GM20000 (cell line): ENCODE data around the gene TRAF2.

Experiments used
- DNase-seq: peaks from one replicate; pipeline ENCODE4 v3.0.0; 2012; ENCODE audit warnings: low spot score
- TF ChIP-seq, protein P1 (sequence below): IDR thresholded peaks from 2 replicates; pipeline ENCODE4 v1.5.1; 2012; ENCODE audit warnings: mild to moderate bottlenecking, control low read depth; ENCODE audit errors: extremely low read depth, missing control alignments

Gene TRAF2

DNA sequence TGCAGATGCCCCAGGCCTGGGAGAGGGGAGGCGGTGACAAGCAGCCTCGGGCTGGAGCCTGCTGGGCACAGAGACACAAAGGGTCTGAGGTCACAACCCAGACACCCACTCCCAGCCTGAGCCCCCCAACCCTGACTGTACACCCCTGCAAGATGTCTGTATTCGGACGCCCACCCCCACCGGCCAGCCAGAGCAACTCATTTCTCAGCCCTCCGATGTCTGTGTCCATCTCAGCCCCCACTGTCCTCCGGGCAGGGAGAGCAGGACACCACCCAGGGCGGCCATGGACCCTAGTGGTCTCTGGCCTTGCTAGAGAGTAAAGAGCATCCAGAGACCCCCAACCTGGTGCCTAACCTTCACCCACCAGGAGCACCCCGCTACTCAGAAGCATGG lies 69.6 kb downstream of the TRAF2 start:
- DNase-seq: no peak
- TF ChIP-seq, protein P1, sequence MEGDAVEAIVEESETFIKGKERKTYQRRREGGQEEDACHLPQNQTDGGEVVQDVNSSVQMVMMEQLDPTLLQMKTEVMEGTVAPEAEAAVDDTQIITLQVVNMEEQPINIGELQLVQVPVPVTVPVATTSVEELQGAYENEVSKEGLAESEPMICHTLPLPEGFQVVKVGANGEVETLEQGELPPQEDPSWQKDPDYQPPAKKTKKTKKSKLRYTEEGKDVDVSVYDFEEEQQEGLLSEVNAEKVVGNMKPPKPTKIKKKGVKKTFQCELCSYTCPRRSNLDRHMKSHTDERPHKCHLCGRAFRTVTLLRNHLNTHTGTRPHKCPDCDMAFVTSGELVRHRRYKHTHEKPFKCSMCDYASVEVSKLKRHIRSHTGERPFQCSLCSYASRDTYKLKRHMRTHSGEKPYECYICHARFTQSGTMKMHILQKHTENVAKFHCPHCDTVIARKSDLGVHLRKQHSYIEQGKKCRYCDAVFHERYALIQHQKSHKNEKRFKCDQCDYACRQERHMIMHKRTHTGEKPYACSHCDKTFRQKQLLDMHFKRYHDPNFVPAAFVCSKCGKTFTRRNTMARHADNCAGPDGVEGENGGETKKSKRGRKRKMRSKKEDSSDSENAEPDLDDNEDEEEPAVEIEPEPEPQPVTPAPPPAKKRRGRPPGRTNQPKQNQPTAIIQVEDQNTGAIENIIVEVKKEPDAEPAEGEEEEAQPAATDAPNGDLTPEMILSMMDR: no peak

DNA sequence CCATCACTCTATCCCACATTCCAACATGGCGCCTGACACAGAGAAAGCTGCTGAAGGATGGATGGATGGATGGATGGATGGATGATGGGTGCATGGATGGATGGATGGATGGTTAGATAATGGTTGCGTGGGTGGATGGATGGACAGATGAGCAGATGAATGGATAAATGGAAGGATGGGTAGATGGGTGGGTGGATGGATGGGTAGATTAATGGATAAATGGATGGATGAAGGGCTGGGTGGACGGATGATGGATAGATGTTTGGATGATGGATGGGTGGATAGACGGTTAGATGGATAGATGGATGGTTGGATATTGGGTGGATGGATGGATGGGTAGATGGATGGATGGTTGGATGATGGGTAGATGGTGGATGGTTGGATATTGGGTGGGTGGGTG lies 70.3 kb downstream of the TRAF2 start:
- TF ChIP-seq, protein P1: no peak
- no peak for DNase-seq

DNA sequence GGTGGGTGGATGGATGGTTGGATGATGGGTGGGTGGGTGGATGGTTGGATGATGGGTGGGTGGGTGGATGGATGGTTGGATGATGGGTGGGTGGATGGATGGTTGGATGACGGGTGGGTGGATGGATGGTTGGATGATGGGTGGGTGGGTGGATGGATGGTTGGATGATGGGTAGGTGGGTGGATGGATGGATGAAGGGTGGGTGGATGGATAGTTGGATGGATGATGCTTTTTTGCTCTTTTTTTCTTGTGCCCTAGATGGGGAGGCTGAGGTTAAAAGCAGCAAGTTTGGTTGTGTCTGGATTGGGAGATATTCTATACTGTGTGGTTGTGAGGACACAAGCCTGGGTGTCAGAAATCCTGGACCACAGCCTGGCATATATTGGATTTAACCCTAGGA lies 71.1 kb downstream of the TRAF2 start:
- TF ChIP-seq, protein P1: no peak
- no peak for DNase-seq

DNA sequence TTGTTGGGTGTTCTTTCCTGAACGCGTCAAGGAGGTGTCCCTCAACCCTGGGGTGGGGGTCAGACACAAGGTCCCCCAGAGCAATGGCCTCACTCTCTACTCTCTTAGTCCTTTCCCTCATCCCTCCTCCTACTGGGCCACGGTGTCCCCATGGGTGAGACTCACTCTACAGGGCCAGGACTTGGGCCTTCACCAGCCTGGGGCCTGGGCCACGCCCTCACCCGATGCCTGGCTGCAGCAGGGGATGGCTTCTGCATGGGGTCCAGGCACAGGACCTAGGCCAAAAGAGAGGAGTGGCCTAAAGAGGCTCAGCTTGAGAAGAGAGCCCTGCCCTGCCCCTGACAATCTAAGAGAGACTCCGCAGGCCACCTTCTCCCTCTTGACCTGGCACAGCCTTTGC lies 71.6 kb downstream of the TRAF2 start:
- TF ChIP-seq, protein P1: no peak
- DNase-seq: no peak

DNA sequence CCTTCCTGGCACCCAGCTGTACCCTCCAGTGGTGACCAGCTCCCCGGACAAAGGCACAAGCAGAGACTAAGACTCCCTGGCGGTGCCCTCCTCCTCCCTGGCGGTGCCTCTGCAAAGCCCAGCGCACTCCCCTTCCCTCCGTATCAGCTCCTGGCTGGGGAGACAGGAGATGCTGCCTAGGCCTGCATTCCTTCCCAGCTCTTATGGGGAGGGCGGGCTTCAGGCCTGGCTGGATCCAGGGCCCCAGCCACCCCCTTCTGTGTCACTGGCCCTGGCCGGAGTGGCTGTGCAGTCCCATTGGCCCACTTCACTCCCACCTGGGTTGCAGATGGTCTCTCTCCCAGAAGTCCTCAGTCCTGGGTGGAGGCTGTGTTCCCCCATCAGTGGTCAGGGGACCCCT lies 72.2 kb downstream of the TRAF2 start:
- TF ChIP-seq, protein P1: no peak
- no peak for DNase-seq

DNA sequence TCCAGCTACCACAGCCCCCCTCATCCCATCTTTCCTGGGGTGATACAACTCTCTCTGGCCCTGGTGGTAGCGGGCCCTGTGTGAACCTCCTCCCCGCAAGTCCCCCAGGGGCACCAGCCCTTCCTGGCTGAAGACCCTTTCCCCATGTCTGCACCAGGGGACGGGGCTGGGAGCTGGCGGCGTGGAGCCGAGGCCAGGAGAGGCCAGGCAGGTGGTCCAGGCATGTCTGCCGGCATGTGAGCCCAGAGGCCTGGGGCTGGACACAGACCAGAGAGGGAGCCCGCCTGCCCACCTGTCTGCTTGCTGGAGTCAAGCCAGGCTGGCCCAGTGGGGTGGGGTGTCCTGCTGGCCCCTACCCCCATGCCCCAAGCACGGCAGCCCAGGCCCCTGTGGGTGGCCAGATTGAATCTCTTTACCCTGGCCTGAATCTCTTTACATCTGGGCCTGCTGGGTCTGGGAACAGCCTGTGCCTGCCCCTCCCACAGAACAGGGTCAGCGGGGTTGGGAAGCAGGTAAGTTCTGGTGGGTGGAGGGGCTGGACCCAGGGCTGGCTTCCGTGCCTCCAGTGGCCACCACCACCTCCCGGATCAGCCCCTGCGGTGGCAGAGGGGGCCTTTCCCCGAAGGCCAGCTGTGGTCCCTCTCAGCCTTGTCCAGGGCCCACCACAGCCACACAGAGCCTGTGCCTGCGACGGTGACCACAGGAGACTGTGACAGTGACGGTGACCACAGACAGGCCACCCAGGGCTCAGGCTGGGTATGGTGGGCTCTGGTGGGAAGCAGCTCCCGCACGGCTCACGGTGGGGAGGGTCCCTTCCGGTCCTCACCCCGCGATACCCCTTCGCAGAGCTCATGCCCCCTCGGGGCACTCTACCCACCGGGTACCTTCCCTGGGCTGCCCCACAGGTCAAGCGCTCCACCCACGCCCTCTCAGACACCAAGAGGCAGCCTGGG lies 72.9 kb downstream of the TRAF2 start:
- DNase-seq: no peak
- TF ChIP-seq, protein P1: no peak

DNA sequence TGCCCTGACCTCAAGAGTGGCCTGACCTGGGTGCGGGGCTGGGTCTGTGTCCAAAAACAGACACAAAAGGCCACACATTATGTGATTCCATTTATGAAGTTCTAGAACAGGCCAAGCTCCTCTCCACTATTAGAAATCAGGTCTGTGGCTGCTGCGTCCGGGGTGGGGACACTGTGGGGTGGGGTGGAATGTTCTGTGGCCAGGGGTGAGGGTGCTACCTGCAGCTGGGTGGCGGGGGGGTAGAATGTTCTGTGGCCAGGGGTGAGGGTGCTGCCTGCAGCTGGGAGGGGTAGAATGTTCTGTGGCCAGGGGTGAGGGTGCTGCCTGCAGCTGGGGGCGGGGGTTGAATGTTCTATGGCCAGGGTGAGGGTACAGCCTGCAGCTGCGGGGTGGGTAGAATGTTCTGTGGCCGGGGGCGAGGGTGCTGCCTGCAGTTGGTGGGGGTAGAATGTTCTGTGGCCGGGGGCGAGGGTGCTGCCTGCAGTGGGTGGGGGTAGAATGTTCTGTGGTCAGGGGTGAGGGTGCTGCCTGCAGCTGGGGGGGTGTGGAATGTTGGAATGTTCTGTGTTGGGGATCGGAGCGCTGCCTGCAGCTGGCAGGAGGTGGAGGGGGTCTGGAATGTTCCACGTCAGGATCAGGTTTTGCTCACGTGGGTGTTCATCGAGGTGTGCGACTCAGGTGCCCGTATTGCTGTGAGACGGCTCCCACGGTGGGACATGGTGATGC lies 74.1 kb downstream of the TRAF2 start:
- TF ChIP-seq, protein P1: no peak

More for the DNA sequence above, 74.1 kb downstream of the TRAF2 start:
- no peak for DNase-seq
